HG03066 (cell line): ENCODE data around the gene TMEM272.

Experiments
- ATAC-seq: cut with Tn5 transposase; IDR thresholded peaks from one replicate; pipeline ENCODE4 v1.9.1; 2021; ENCODE audit warnings: low read depth; ENCODE audit not compliant: unreplicated experiment

Gene TMEM272

GRCh38 chr13:51844862-51845573 lies at the start of gene TMEM272:
Gene TMEM272, minus strand, starts transcription at chr13:51845177. Its CDS starts 6,647 bp downstream, at chr13:51838530.
- ATAC-seq = no peak

GRCh38 chr13:51894239-51894638 lies 49.3 kb upstream of the TMEM272 start:
- ATAC-seq = no peak

GRCh38 chr13:51892657-51893056 lies 47.7 kb upstream of the TMEM272 start:
- ATAC-seq = no peak

GRCh38 chr13:51887468-51887867 lies 42.5 kb upstream of the TMEM272 start:
- ATAC-seq = no peak

GRCh38 chr13:51885651-51886050 lies 40.7 kb upstream of the TMEM272 start:
- ATAC-seq = no peak

GRCh38 chr13:51883226-51883600 lies 38.2 kb upstream of the TMEM272 start:
- ATAC-seq = no peak

- ATAC-seq = no peak
These were observed 37.7 kb upstream of the TMEM272 start for GRCh38 chr13:51882570-51883225.

- ATAC-seq = no peak
These were observed 36.3 kb upstream of the TMEM272 start for GRCh38 chr13:51881296-51881695.

- no peak for ATAC-seq
These were observed 34.2 kb upstream of the TMEM272 start for GRCh38 chr13:51879133-51879532.

GRCh38 chr13:51874651-51875050 lies 29.7 kb upstream of the TMEM272 start:
- no peak for ATAC-seq

- no peak for ATAC-seq
These were observed 28.9 kb upstream of the TMEM272 start for GRCh38 chr13:51873837-51874236.

- no peak for ATAC-seq
These were observed 28.3 kb upstream of the TMEM272 start for GRCh38 chr13:51873117-51873798.

- ATAC-seq = no peak
These were observed 25.6 kb upstream of the TMEM272 start for GRCh38 chr13:51870616-51871015.

GRCh38 chr13:51869916-51870315 lies 24.9 kb upstream of the TMEM272 start:
- ATAC-seq = no peak

GRCh38 chr13:51867062-51867461 lies 22.1 kb upstream of the TMEM272 start:
- no peak for ATAC-seq

- ATAC-seq = no peak
These were observed 20.9 kb upstream of the TMEM272 start for GRCh38 chr13:51865838-51866237.

GRCh38 chr13:51862957-51863356 lies 18.0 kb upstream of the TMEM272 start:
- no peak for ATAC-seq

- ATAC-seq = no peak
These were observed 16.8 kb upstream of the TMEM272 start, which contains the start of gene CCDC70 for GRCh38 chr13:51861723-51862300. Gene CCDC70, plus strand, starts transcription at chr13:51861969. Its CDS starts 3,443 bp downstream, at chr13:51865412.

GRCh38 chr13:51858433-51859247 lies 13.7 kb upstream of the TMEM272 start:
- no peak for ATAC-seq

- ATAC-seq = no peak
These were observed 12.0 kb upstream of the TMEM272 start for GRCh38 chr13:51856998-51857397.
